ENCODE measurements around the gene CCDC85A.
A peak's percentile ranks its signal among the peaks of the same experiment; 100 is the strongest.

The CCDC85A gene

GRCh38 chr2:56239437-56239836 lies 55.6 kb downstream of the CCDC85A start:
- DNase-seq (ENCODE audit: low spot score), result no peak

DNA sequence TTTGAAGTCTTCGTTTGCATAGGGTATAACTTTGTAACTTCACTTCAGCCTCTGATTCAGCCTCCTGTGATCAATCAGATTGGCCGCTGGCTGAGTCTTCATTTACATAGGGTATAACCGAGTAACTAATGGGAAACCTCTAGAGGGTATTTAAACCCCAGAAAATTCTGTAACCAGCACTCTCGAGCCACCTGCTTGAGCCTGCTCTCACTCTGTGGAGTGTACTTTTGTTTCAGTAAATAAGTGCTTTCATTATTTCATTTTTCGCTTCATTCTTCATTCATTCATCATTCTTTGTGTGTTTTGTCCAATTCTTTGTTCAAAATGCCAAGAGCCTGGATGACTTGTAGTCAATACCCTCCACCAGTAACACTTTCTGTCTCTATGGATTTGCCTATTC lies 56.4 kb downstream of the CCDC85A start:
- no peak for DNase-seq (ENCODE audit: low spot score)

DNA sequence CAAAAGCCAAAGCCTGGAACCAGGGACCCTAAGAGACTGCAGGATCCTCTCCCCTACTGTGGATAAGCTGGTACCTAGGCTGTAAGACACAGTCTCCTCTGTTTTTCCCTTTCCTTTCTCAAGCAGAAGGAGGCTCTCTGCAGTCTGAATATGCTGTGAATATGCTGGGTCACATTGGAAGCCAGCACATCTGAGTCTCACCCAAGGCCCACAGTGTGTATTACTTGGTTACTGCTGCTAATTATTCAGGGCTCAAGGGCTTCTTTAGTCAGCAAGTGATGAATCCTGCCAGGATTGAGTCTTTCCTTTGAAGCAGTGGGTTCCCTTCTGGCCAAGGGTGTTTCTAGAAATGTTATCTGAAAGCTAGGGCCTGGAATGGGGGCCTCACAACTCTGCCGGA lies 60.7 kb downstream of the CCDC85A start:
- no peak for DNase-seq (ENCODE audit: low spot score)

- peak; percentile 14 for DNase-seq (ENCODE audit: low spot score)
Measured at GRCh38 chr2:56244911-56245530, 61.2 kb downstream of the CCDC85A start.

- DNase-seq (ENCODE audit: low spot score), result no peak
Measured at GRCh38 chr2:56248965-56249742, 65.4 kb downstream of the CCDC85A start.

GRCh38 chr2:56250153-56250729 lies 66.5 kb downstream of the CCDC85A start:
- no peak for DNase-seq (ENCODE audit: low spot score)

GRCh38 chr2:56260415-56260814 lies 76.6 kb downstream of the CCDC85A start:
- no peak for DNase-seq (ENCODE audit: low spot score)

GRCh38 chr2:56262241-56262640 lies 78.5 kb downstream of the CCDC85A start:
- DNase-seq (ENCODE audit: low spot score), result no peak

- DNase-seq (ENCODE audit: low spot score), result no peak
Measured at GRCh38 chr2:56263876-56264275, 80.1 kb downstream of the CCDC85A start.

DNA sequence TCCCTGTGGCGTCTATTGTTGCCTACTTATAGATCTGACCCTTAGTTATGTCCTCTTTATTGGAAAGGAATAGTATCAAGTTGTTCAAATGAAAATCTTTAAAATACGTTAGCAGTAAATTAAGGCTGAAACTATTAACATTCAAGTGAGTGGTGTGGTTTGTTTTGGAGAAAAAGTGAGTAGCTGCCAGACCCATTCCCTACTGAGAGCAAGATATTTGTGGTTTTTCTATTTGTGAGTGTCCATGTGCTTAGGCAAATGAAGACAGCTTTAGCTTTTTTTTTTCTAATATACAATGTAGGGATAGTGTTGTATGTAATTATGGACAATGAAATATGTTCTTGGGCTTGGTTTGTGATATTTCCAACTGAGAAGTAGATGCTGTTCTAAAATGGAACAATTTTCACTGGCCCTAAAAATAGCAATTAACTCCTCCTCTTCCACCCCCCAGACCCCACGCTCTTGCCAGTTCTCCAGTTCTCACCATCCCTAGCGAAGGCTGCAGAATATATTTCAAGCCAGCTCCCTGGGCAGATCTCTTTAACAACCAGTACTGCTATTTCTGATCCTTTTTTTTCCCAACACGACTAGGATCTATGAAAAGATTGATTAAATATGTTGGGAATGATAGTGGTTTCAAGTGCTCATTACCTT lies 83.1 kb downstream of the CCDC85A start:
- DNase-seq (ENCODE audit: low spot score), result peak; percentile 29

- peak; percentile 17 for DNase-seq (ENCODE audit: low spot score)
Measured at GRCh38 chr2:56267415-56267788, 83.6 kb downstream of the CCDC85A start.

DNA sequence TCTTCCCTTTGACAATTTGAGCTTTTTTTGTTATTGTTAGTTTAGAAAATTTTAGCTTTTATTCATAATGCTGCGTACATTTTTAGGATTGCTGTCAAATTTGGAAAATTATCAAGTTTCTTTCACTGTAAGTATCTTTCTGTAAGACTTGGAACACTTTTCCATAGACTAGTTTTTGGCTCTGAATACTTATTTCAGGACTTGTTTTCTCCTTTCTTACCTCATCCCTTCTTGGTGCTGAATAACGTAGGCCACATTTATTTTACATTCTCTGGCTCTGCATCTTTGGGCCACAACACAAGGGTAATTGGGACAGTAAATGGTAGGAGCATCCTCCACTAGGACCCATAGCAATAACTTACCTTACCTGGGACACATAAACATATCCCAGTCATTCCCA lies 85.1 kb downstream of the CCDC85A start:
- no peak for DNase-seq (ENCODE audit: low spot score)

GRCh38 chr2:56271275-56271674 lies 87.5 kb downstream of the CCDC85A start:
- no peak for DNase-seq (ENCODE audit: low spot score)

GRCh38 chr2:56285224-56285623 lies 101.4 kb downstream of the CCDC85A start:
- no peak for DNase-seq (ENCODE audit: low spot score)

- DNase-seq (ENCODE audit: low spot score), result no peak
Measured at GRCh38 chr2:56286936-56287335, 103.1 kb downstream of the CCDC85A start.

DNA sequence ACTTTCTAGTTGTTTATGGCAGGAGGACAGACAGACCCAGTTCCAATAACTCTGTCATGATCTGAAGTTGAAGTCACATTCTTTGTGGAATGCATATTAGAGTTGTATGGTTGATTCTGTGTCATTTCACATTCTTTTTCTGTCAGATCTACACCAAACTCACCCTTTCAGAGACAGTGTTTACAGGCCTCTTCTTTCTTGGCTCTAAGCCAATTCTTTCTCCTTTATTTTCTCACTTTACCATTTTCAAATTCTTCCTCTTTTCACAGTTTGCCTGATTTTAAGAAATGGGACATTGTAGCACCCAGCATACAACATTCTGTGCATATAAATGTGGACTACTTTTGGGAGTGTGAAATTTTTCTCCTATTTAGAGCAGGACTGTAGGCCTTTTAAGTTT lies 103.7 kb downstream of the CCDC85A start:
- no peak for DNase-seq (ENCODE audit: low spot score)

DNA sequence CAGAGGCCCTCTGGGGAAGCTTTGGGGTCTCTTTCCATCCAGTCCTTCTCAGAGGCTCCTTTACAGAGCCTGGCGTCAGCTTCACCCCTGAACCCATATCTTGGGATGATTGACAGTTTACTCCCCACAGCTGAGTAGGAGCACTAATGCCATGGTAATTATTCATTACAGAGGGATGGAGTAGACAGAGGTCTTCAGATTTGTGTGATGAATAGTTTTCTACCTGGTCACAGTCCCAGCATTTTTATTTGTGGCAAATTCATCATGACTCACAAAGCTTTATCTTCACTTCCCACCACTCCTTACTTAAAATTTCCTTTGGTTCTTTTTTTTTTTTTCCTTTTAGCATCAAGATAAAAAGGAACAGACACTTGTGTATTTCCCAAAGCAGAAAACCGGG lies 104.2 kb downstream of the CCDC85A start:
- no peak for DNase-seq (ENCODE audit: low spot score)

DNA sequence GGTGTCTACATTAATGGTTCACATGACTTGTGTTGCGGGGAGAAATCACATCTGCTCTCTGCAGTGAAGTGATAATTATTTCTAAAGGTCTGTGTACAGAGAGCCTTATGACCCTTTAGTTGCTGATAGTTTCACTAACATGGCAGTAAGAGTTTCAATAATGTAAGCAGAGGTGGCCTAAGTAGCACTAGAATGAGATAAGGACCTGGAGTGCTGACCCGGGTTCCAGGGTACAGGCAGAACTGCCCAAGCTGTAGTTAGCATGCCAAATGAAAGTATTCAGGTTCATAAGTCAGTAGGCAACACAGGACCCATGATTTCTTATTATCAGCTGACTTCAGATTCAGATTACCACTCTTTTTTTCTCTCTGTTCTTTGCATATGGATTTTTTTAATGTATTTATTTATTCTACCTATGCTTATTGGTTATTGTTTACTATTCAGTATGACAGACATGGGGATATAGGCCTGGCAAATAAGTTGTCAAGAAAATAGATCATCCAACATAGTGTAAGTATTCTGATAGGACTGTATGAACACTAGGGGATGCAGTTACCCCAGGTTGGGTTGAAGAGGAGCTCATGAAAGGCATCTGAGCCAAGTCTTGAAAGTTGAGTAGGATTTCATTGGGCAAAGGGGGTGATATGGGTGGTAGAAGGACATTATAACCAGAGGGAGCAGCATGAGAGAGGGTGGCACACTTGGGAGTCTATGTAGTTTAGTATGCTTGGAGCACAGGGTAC lies 105.2 kb downstream of the CCDC85A start:
- no peak for DNase-seq (ENCODE audit: low spot score)

DNA sequence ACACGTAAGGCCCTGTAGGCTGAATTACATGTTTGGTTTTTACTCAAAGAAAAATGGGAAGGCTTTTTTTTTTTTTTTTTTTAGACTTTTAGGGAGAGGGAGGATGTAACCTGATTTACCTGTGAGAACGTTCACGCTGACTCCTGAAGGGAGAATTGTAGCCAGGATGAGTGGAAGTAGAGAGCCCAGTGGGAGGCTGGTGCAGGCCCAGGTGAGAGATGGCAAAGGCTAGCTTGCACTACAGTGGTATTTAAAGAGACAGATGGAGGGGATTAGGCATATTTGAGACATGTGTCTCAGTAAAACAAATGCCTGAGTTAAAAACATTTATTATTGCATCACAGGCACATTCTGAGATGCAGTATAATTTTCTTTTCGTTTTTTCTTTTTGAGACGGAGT lies 107.9 kb downstream of the CCDC85A start:
- no peak for DNase-seq (ENCODE audit: low spot score)

- DNase-seq (ENCODE audit: low spot score), result no peak
Measured at GRCh38 chr2:56292951-56293350, 109.2 kb downstream of the CCDC85A start.

DNA sequence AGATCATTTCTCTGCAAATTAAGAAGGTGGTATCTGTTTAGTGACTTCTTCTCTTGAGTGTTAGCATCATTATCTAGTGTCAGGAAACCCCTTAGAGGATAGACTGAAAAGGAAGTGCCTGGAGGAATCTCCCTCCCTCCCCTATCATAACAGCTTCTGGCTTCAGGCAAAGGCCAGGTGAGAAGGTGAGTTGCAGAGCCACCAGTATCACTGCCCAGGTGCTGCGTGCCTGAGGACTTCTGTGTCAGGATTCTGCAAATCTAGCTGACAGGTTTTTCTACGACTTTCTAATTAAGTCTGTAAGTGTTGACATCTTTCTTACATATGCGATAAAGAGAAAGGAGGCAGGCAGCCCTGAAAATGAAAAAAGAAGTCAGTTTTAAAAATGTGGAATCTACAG lies 111.9 kb downstream of the CCDC85A start:
- no peak for DNase-seq (ENCODE audit: low spot score)

GRCh38 chr2:56297671-56298070 lies 113.9 kb downstream of the CCDC85A start:
- DNase-seq (ENCODE audit: low spot score), result no peak
